ENCODE results near the gene INAFM2. TPM values are rescaled to one million over a fixed set of nuclear protein-coding genes. Genes with fewer than 3 reads are reported as not detected.
A peak's percentile ranks its signal among the peaks of the same experiment; 100 is the strongest.

INAFM2 gene
- total and polyA plus RNA-seq, 9 of the 15 experiments (the other 6 are each of a cell fraction or from before 2014, with no cell fraction given), result 11.8 to 43.1 (median 27.2) TPM

DNA sequence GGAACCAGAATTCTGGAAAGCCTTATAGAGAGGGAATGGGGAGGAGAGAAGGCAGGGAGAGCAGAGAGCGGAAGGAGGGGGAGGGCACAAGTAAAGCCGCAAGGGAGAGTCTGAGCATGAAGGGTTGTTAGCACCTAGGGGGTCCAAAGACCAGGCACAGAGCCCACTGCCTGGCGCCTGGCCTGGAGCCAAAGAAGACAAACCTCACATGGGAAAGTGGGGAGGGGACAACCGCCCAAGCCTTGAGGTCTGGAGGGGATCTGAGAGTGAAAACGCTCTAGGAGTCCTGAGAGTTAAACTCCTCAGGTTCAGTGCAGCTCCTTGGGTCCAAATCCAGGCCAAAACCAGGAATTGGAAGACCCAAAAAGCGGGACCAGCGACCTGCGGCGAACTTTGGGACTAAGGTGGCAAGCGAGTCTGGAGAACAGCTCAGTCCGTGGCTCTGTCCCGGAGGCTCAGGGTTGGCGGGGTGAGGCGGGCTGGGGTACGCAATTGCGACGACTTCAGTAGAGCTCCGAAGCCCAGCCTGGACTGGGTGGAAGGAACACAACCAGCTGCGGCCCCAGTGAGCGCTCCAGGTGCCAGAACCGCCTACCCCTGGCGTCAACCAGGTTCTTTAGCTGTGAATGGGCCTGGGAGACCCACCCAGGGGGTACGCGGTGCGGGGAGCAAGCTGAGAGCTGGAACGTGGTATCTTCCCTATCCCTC, 807 bp upstream of the INAFM2 start:
- BruUV-seq (replicated peaks), result no TSS peak
- Histone ChIP-seq H3K9me1 (ENCODE audit: control insufficient read depth, insufficient read depth, low read length) (no peaks in the 10 kb centered on the region), H2AFZ (ENCODE audit: low read depth, low read length) (peak overlapping the region; percentile 56), H3K79me2 (ENCODE audit: control insufficient read depth, insufficient read depth, low read length) (peaks cover 21% of the 10 kb centered on the region), H3K36me3 (ENCODE audit: control insufficient read depth, insufficient read depth, low read length) (peaks cover 24% of the 10 kb centered on the region), H3K4me2 (ENCODE audit: insufficient read depth, low read length) (peak overlapping the region; percentile 50), H3K4me1 (replicated peaks in 1 of 2; ENCODE audit: control insufficient read depth in 2 of 2, insufficient read depth in 2 of 2, low read length in 2 of 2) (peaks cover 26 to 34% of the 10 kb centered on the region in 2 experiments), H3K27ac (ENCODE audit: extremely low read depth, low read depth, low read length) (no peak overlapping the region), H4K20me1 (replicated peaks; ENCODE audit: control insufficient read depth, insufficient read depth, low read length) (no peaks in the 10 kb centered on the region; the same call in 1 of the 2 replicates), H3K9me3 (replicated peaks; ENCODE audit: control insufficient read depth, insufficient read depth, low read depth, low read length) (no peaks in the 10 kb centered on the region), H3K4me3 (peak overlapping the region; percentile 51), H3K27me3 (ENCODE audit: control insufficient read depth in 2 of 2, insufficient read depth in 2 of 2, low read length in 2 of 2) (no peaks in the 10 kb centered on the region), H3K9ac (ENCODE audit: insufficient read depth in 1 of 2, low read depth in 2 of 2, low read length in 2 of 2) (peak overlapping the region in 1 of 2 experiments; percentile 77; a peak in 2 of 4 replicates)
- intact Hi-C loops (cut with micrococcal nuclease), result loop anchor here (5.0 kb wide), 2 partner anchors 40 to 100 kb away; partner anchors contain the start of gene ANKRD63
- no peak for FAIRE-seq
- CTCF ChIA-PET (ENCODE audit: low intra/inter-chr PET ratio), result interaction anchor here (1.6 to 1.8 kb wide), 2 partner anchors 14 to 100 kb away, joined by 5 read pairs; no protein-coding TSS in a partner anchor
- DNase-seq (ENCODE audit: extremely low read depth in 1 of 4, low spot score in 3 of 4), result no peak
- 65% methylated on average over 19 of the region's 26 CpGs for WGBS (ENCODE audit: insufficient coverage, low coverage, missing lambda C conversion rate)
- TF ChIP-seq ZNF253 (CRISPR knock-in tag; conservative IDR thresholded peaks at IDR 0.05) (no peak), RREB1 (CRISPR knock-in tag; IDR thresholded peaks at IDR 0.05) (0 out of 2 replicates have a peak, but pooled peaks have one; percentile 4), NFIC (IDR thresholded peaks at IDR 0.05) (peak; percentile 76), DACH1 (IDR thresholded peaks at IDR 0.05; ENCODE audit: partially characterized antibody) (no peak)
- in situ Hi-C loops (cut with MboI), result no loop called here
- no peak for ATAC-seq
- POLR2A ChIA-PET, result interaction anchor here (0.6 to 1.9 kb wide), 8 partner anchors 10 to 159 kb away, joined by 3 to 10 read pairs (median 4); partner anchors contain the start of gene CCDC9B

All from K562 (cell line).